Duodenal mucosa (tissue), 2 donors: ENCODE results near the gene NTF4.

ENCODE experiments used
- H3K27ac ChIP-seq: one replicate; pipeline ENCODE4 v1.7.0; 2013; ENCODE audit warnings: low read depth, low read length
- H3K27me3 ChIP-seq, 2 donors: one replicate each; pipeline ENCODE4 v1.7.0; 2013; ENCODE audit warnings: low read length in 2 of 2, control low read depth in 1 of 2; ENCODE audit not compliant: insufficient read depth in 2 of 2, control insufficient read depth in 1 of 2
- H3K36me3 ChIP-seq, 2 donors: one replicate each; pipeline ENCODE4 v1.7.0; 2013; ENCODE audit warnings: low read length in 2 of 2, control low read depth in 1 of 2; ENCODE audit not compliant: insufficient read depth in 2 of 2, control insufficient read depth in 1 of 2
- H3K4me1 ChIP-seq, 2 donors: one replicate each; pipeline ENCODE4 v1.7.0; 2013; ENCODE audit warnings: low read length in 2 of 2, control low read depth in 1 of 2; ENCODE audit not compliant: insufficient read depth in 2 of 2, control insufficient read depth in 1 of 2
- H3K4me3 ChIP-seq, 2 donors: one replicate each; pipeline ENCODE4 v1.7.0; 2013; ENCODE audit warnings: low read length in 2 of 2, low read depth in 1 of 2
- H3K9ac ChIP-seq, 2 donors: one replicate each; pipeline ENCODE4 v1.7.0; 2013; ENCODE audit warnings: low read length in 2 of 2, low read depth in 1 of 2
- H3K9me3 ChIP-seq, 2 donors: one replicate each; pipeline ENCODE4 v1.7.0; 2013; ENCODE audit warnings: low read length in 2 of 2, control low read depth in 1 of 2; ENCODE audit not compliant: control insufficient read depth in 1 of 2

NTF4 gene

GRCh38 chr19:49104229-49104864 lies 39.7 kb upstream of the NTF4 start:
- H3K27ac ChIP-seq, result no peak overlapping the region
- H3K36me3 ChIP-seq, result peaks cover 30 to 84% of the 10 kb centered on the region in 2 donors
- H3K4me3 ChIP-seq, result no peak overlapping the region
- no peaks in the 10 kb centered on the region for H3K27me3 ChIP-seq
- H3K9ac ChIP-seq, result no peak overlapping the region
- no peaks in the 10 kb centered on the region for H3K4me1 ChIP-seq
- no peaks in the 10 kb centered on the region for H3K9me3 ChIP-seq

- no peaks in the 10 kb centered on the region for H3K4me1 ChIP-seq
- H3K27me3 ChIP-seq, result no peaks in the 10 kb centered on the region
- no peaks in the 10 kb centered on the region for H3K9me3 ChIP-seq
- H3K4me3 ChIP-seq, result no peak overlapping the region
- no peak overlapping the region for H3K9ac ChIP-seq
- no peak overlapping the region for H3K27ac ChIP-seq
- peaks cover 31 to 83% of the 10 kb centered on the region in 2 donors for H3K36me3 ChIP-seq
These were observed 38.9 kb upstream of the NTF4 start for GRCh38 chr19:49103331-49104085.

GRCh38 chr19:49102303-49102702 lies 37.7 kb upstream of the NTF4 start:
- H3K36me3 ChIP-seq, result peaks cover 32 to 86% of the 10 kb centered on the region in 2 donors

GRCh38 chr19:49101160-49101559 lies 36.5 kb upstream of the NTF4 start:
- no peaks in the 10 kb centered on the region for H3K4me1 ChIP-seq
- no peaks in the 10 kb centered on the region for H3K9me3 ChIP-seq
- H3K36me3 ChIP-seq, result peaks cover 32 to 80% of the 10 kb centered on the region in 2 donors
- no peaks in the 10 kb centered on the region for H3K27me3 ChIP-seq
- no peak overlapping the region for H3K9ac ChIP-seq
- H3K27ac ChIP-seq, result no peak overlapping the region
- H3K4me3 ChIP-seq, result no peak overlapping the region

More at GRCh38 chr19:49102303-49102702, 37.7 kb upstream of the NTF4 start:
- Histone ChIP-seq H3K27ac (no peak overlapping the region), H3K27me3 (no peaks in the 10 kb centered on the region), H3K9me3 (no peaks in the 10 kb centered on the region), H3K9ac (no peak overlapping the region), H3K4me1 (no peaks in the 10 kb centered on the region), H3K4me3 (no peak overlapping the region)

- Histone ChIP-seq H3K4me1 (no peaks in the 10 kb centered on the region), H3K36me3 (peaks cover 25 to 80% of the 10 kb centered on the region in 2 donors), H3K27ac (no peak overlapping the region), H3K4me3 (no peak overlapping the region), H3K9ac (no peak overlapping the region), H3K9me3 (no peaks in the 10 kb centered on the region), H3K27me3 (no peaks in the 10 kb centered on the region)
These were observed 34.2 kb upstream of the NTF4 start for GRCh38 chr19:49098795-49099194.

GRCh38 chr19:49097453-49098288 lies 33.1 kb upstream of the NTF4 start:
- Histone ChIP-seq H3K4me3 (no peak overlapping the region), H3K9ac (no peak overlapping the region), H3K36me3 (peaks cover 24 to 76% of the 10 kb centered on the region in 2 donors), H3K9me3 (no peaks in the 10 kb centered on the region), H3K4me1 (no peaks in the 10 kb centered on the region), H3K27ac (no peak overlapping the region), H3K27me3 (no peaks in the 10 kb centered on the region)

- Histone ChIP-seq H3K4me3 (no peak overlapping the region), H3K27ac (no peak overlapping the region), H3K27me3 (no peaks in the 10 kb centered on the region), H3K4me1 (no peaks in the 10 kb centered on the region), H3K36me3 (peaks cover 29 to 78% of the 10 kb centered on the region in 2 donors), H3K9me3 (no peaks in the 10 kb centered on the region), H3K9ac (no peak overlapping the region)
These were observed 30.2 kb upstream of the NTF4 start for GRCh38 chr19:49094505-49095482.

- no peak overlapping the region for H3K4me3 ChIP-seq
- H3K4me1 ChIP-seq, result no peaks in the 10 kb centered on the region
- no peak overlapping the region for H3K27ac ChIP-seq
- H3K27me3 ChIP-seq, result no peaks in the 10 kb centered on the region
- H3K36me3 ChIP-seq, result peaks cover 22 to 68% of the 10 kb centered on the region in 2 donors
- no peaks in the 10 kb centered on the region for H3K9me3 ChIP-seq
- no peak overlapping the region for H3K9ac ChIP-seq
These were observed 28.1 kb upstream of the NTF4 start for GRCh38 chr19:49092686-49093085.

GRCh38 chr19:49091391-49092038 lies 26.9 kb upstream of the NTF4 start:
- H3K9ac ChIP-seq, result no peak overlapping the region
- H3K36me3 ChIP-seq, result peaks cover 22 to 66% of the 10 kb centered on the region in 2 donors
- H3K27me3 ChIP-seq, result no peaks in the 10 kb centered on the region
- peaks cover 3 to 8% of the 10 kb centered on the region in 2 donors for H3K4me1 ChIP-seq
- no peak overlapping the region for H3K27ac ChIP-seq
- H3K4me3 ChIP-seq, result no peak overlapping the region
- no peaks in the 10 kb centered on the region for H3K9me3 ChIP-seq
